Astrocyte (in vitro differentiated cells and primary cell): ENCODE results near the gene NPIPA1. TPM values are rescaled to one million over a fixed set of nuclear protein-coding genes. Genes with fewer than 3 reads are reported as not detected.
"Not testable (repeated sequence)": the region's sequence is repeated elsewhere in the genome, so short reads cannot be mapped to it uniquely, and the experiment has no call there.

Source experiments
- DNase-seq: peaks from one replicate; pipeline ENCODE4 v3.0.0-alpha.2; 2010; ENCODE audit warnings: low read depth
- FAIRE-seq: peaks from 2 replicates; lab custom pipeline; 2011; peaks lifted over from hg19 to GRCh38; lab: Jason Lieb, UNC
- H2AFZ ChIP-seq: 2 replicates; pipeline ENCODE4 v1.6.0; 2012; ENCODE audit warnings: low read depth, low read length, inconsistent platforms
- H3K27ac ChIP-seq: 2 replicates; pipeline ENCODE4 v1.5.1; 2011; ENCODE audit warnings: low read depth, low read length, inconsistent platforms
- H3K27me3 ChIP-seq: 2 replicates; pipeline ENCODE4 v1.6.0; 2011; ENCODE audit warnings: low read length, inconsistent platforms; ENCODE audit not compliant: insufficient read depth
- H3K36me3 ChIP-seq: 2 replicates; pipeline ENCODE4 v1.5.1; 2011; ENCODE audit warnings: low read length, inconsistent platforms; ENCODE audit not compliant: insufficient read depth
- H3K4me1 ChIP-seq: 2 replicates; pipeline ENCODE4 v1.5.1; 2011; ENCODE audit warnings: low read length, inconsistent platforms; ENCODE audit not compliant: insufficient read depth
- H3K4me2 ChIP-seq: 2 replicates; pipeline ENCODE4 v1.6.0; 2012; ENCODE audit warnings: low read length, inconsistent platforms
- H3K4me3 ChIP-seq: 2 replicates; pipeline ENCODE4 v1.5.1; 2011; ENCODE audit warnings: low read depth, mild to moderate bottlenecking, low read length, inconsistent platforms; ENCODE audit not compliant: insufficient read depth
- H3K79me2 ChIP-seq: 2 replicates; pipeline ENCODE4 v1.6.0; 2012; ENCODE audit warnings: mild to moderate bottlenecking, low read length, inconsistent platforms; ENCODE audit not compliant: insufficient read depth
- H3K9ac ChIP-seq: 2 replicates; pipeline ENCODE4 v1.6.0; 2012; ENCODE audit warnings: mild to moderate bottlenecking, low read length, inconsistent platforms
- H3K9me3 ChIP-seq: 2 replicates; pipeline ENCODE4 v1.5.1; 2012; ENCODE audit warnings: low read depth, mild to moderate bottlenecking, low read length, inconsistent platforms; ENCODE audit not compliant: insufficient read depth
- H4K20me1 ChIP-seq: 2 replicates; pipeline ENCODE4 v1.6.0; 2012; ENCODE audit warnings: low read length, inconsistent platforms; ENCODE audit not compliant: insufficient read depth
- H3K27ac Mint-ChIP-seq: one replicate; pipeline ENCODE4 v1.8.0; 2021; ENCODE audit warnings: mild to moderate bottlenecking, mixed read lengths; ENCODE audit not compliant: unreplicated experiment
- H3K27me3 Mint-ChIP-seq: one replicate; pipeline ENCODE4 v1.8.0; 2021; ENCODE audit warnings: low read depth, mixed read lengths; ENCODE audit not compliant: unreplicated experiment
- H3K36me3 Mint-ChIP-seq: one replicate; pipeline ENCODE4 v1.8.0; 2021; ENCODE audit warnings: low read depth, mixed read lengths; ENCODE audit not compliant: unreplicated experiment
- H3K4me1 Mint-ChIP-seq: one replicate; pipeline ENCODE4 v1.8.0; 2021; ENCODE audit warnings: low read depth, mixed read lengths; ENCODE audit not compliant: unreplicated experiment
- H3K4me3 Mint-ChIP-seq: one replicate; pipeline ENCODE4 v1.8.0; 2021; ENCODE audit warnings: mild to moderate bottlenecking, moderate library complexity, mixed read lengths; ENCODE audit not compliant: unreplicated experiment
- H3K9me3 Mint-ChIP-seq: one replicate; pipeline ENCODE4 v1.8.0; 2021; ENCODE audit warnings: mild to moderate bottlenecking, mixed read lengths; ENCODE audit not compliant: unreplicated experiment
- total RNA-seq: library from RNA; stranded (reverse); gene quantifications from 2 replicates; pipeline ENCODE4 v1.2.1, GENCODE V29; 2021

Gene NPIPA1
- total RNA-seq, 1 donor from 2014 or later = 114 TPM

DNA sequence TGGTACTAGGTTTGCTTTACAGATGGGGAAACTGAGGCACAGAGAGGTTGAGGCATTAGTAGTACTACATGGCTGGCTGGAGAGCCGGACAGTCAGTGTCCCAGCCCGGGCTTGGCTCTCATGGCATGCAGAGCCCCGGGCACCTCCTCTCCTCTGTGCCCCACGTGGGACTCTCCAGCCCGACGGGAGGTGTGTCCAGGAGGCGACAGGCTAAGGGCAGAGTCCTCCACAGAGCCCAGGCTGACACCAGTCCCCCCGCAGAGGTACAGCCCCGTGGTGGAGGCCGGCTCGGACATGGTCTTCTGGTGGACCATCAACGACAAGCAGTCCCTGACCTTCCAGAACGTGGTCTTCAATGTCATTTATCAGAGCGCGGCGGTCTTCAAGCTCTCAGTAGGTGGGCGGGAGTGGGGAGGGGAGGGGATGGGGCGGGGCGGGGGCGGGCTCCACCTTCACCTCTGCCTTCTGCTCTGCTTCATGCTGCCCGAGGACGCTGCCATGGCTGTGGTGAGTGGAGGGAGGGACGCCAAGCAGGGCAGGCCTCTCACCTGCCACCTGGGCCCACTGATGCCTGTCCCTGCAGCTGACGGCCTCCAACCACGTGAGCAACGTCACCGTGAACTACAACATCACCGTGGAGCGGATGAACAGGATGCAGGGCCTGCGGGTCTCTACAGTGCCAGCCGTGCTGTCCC lies 13.7 kb upstream of the NPIPA1 start:
- H4K20me1 ChIP-seq, H3K4me1 Mint-ChIP-seq, H3K36me3 Mint-ChIP-seq, H3K27ac Mint-ChIP-seq, H3K27me3 ChIP-seq, H3K4me2 ChIP-seq, H3K79me2 ChIP-seq, H3K36me3 ChIP-seq, FAIRE-seq, DNase-seq, H3K4me3 Mint-ChIP-seq, H2AFZ ChIP-seq, H3K4me3 ChIP-seq, H3K27ac ChIP-seq, H3K27me3 Mint-ChIP-seq, H3K9me3 Mint-ChIP-seq, H3K4me1 ChIP-seq, H3K9ac ChIP-seq, H3K9me3 ChIP-seq: not testable (repeated sequence)

DNA sequence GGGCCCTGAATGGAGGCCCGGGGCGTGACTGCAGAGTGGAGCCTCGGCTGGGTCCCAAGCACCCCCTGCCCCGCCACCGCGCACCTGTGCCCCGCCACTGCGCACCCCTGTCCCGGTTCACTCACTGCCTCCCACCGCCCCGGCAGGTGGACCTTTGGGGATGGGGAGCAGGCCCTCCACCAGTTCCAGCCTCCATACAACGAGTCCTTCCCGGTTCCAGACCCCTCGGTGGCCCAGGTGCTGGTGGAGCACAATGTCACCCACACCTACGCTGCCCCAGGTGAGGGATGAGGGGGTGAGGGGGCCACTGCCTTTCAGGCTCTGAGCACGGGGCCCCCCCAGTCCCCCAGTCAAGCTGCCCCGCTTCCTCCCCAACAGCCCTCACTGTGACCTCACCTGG lies 12.9 kb upstream of the NPIPA1 start:
- H3K36me3 ChIP-seq, H3K9me3 ChIP-seq, H3K4me1 Mint-ChIP-seq, H3K36me3 Mint-ChIP-seq, H3K27ac Mint-ChIP-seq, FAIRE-seq, H4K20me1 ChIP-seq, H3K9ac ChIP-seq, H3K79me2 ChIP-seq, H3K9me3 Mint-ChIP-seq, DNase-seq, H3K27ac ChIP-seq, H3K4me3 Mint-ChIP-seq, H3K27me3 Mint-ChIP-seq, H2AFZ ChIP-seq, H3K4me3 ChIP-seq, H3K4me1 ChIP-seq, H3K27me3 ChIP-seq, H3K4me2 ChIP-seq: not testable (repeated sequence)

DNA sequence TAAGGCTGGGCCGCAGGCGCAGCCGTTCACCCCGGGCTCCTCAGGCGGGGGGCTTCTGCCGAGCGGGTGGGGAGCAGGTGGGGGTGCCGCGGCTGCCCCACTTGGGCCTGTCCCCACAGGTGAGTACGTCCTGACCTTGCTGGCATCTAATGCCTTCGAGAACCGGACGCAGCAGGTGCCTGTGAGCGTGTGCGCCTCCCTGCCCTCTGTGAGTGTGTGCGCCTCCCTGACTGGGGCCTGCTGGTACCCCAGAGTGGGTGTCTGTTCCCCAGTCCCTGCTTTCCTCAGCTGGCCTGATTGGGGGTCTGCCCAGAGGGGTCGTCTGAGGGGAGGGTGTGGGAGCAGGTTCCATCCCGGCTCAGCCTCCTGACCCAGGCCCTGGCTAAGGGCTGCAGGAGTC lies 12.3 kb upstream of the NPIPA1 start:
- H3K4me3 ChIP-seq, H3K36me3 Mint-ChIP-seq, H3K36me3 ChIP-seq, H3K27ac ChIP-seq, DNase-seq, H3K9me3 Mint-ChIP-seq, H3K27me3 ChIP-seq, H3K27me3 Mint-ChIP-seq, H3K4me2 ChIP-seq, H4K20me1 ChIP-seq, H3K4me1 ChIP-seq, H3K9ac ChIP-seq, FAIRE-seq, H2AFZ ChIP-seq, H3K9me3 ChIP-seq, H3K4me3 Mint-ChIP-seq, H3K79me2 ChIP-seq, H3K27ac Mint-ChIP-seq, H3K4me1 Mint-ChIP-seq: not testable (repeated sequence)

DNA sequence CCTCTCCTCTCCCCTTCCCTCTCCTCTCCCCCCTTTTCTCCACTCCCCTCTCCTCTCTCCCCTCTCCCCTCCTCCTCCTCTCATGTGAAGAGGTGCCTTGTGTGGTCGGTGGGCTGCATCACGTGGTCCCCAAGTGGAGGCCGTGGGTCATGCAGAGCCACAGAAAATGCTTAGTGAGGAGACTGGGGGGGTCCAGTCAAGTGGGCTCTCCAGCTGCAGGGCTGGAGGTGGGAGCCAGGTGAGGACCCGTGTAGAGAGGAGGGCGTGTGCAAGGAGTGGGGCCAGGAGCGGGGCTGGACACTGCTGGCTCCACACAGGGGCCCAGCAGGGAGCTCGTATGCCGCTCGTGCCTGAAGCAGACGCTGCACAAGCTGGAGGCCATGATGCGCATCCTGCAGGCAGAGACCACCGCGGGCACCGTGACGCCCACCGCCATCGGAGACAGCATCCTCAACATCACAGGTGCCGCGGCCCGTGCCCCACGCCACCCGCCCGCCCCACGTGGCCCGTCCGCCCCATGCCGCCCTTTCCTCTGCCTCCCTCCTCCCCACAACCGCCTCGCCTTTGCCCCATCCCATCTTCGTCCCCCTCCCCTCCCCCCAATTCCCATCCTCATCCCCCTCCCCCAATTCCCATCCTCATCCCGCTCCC lies 9.1 kb upstream of the NPIPA1 start:
- H3K79me2 ChIP-seq, DNase-seq, H3K4me2 ChIP-seq, H3K4me1 ChIP-seq, FAIRE-seq, H3K27ac ChIP-seq, H3K4me1 Mint-ChIP-seq, H2AFZ ChIP-seq, H3K4me3 ChIP-seq, H3K27me3 Mint-ChIP-seq, H3K9ac ChIP-seq, H3K27ac Mint-ChIP-seq, H3K36me3 Mint-ChIP-seq, H4K20me1 ChIP-seq, H3K27me3 ChIP-seq, H3K36me3 ChIP-seq, H3K4me3 Mint-ChIP-seq, H3K9me3 ChIP-seq, H3K9me3 Mint-ChIP-seq: not testable (repeated sequence)

DNA sequence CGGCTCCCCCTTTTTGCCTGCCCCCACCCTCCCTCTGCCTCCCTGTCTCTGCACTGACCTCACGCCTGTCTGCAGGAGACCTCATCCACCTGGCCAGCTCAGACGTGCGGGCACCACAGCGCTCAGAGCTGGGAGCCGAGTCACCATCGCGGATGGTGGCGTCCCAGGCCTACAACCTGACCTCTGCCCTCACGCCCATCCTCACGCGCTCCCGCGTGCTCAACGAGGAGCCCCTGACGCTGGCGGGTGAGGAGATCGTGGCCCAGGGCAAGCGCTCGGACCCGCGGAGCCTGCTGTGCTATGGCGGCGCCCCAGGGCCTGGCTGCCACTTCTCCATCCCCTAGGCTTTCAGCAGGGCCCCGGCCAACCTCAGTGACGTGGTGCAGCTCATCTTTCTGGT lies 8.1 kb upstream of the NPIPA1 start:
- not testable (repeated sequence) for H3K4me3 Mint-ChIP-seq, FAIRE-seq, DNase-seq

DNA sequence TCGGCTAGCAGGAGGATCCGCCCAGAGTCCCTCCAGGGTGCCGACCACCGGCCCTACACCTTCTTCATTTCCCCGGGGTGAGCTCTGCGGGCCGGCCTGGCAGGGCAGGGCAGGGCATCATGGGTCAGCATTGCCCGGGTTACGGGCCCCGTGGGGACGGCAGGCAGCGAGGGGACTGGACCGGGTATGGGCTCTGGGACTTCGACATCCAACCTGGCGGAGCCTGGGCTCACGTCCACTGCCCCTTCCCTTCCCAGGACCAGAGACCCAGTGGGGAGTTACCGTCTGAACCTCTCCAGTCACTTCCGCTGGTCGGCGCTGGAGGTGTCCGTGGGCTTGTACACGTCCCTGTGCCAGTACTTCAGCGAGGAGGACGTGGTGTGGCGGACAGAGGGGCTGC lies 7.0 kb upstream of the NPIPA1 start:
- H3K36me3 ChIP-seq, FAIRE-seq, H3K27ac ChIP-seq, H3K79me2 ChIP-seq, H3K9me3 ChIP-seq, H3K4me1 Mint-ChIP-seq, H3K4me3 ChIP-seq, H4K20me1 ChIP-seq, H3K27me3 Mint-ChIP-seq, H3K4me2 ChIP-seq, H3K9ac ChIP-seq, H3K27ac Mint-ChIP-seq, H3K27me3 ChIP-seq, DNase-seq, H3K9me3 Mint-ChIP-seq, H3K36me3 Mint-ChIP-seq, H2AFZ ChIP-seq, H3K4me3 Mint-ChIP-seq, H3K4me1 ChIP-seq: not testable (repeated sequence)

More for the DNA sequence above, 8.1 kb upstream of the NPIPA1 start:
- not testable (repeated sequence) for H3K4me1 ChIP-seq, H3K27me3 ChIP-seq, H3K4me2 ChIP-seq, H2AFZ ChIP-seq, H3K27ac ChIP-seq, H3K36me3 ChIP-seq, H4K20me1 ChIP-seq, H3K4me1 Mint-ChIP-seq, H3K9me3 ChIP-seq, H3K4me3 ChIP-seq, H3K27me3 Mint-ChIP-seq, H3K9ac ChIP-seq, H3K79me2 ChIP-seq, H3K27ac Mint-ChIP-seq, H3K9me3 Mint-ChIP-seq, H3K36me3 Mint-ChIP-seq
